ENCODE data around the gene STEAP3. TPM values are rescaled to one million over a fixed set of nuclear protein-coding genes. Genes with fewer than 3 reads are reported as not detected.

STEAP3 gene
- total RNA-seq, 2 experiments from 2014 or later = 0.14 to 0.16 TPM

DNA sequence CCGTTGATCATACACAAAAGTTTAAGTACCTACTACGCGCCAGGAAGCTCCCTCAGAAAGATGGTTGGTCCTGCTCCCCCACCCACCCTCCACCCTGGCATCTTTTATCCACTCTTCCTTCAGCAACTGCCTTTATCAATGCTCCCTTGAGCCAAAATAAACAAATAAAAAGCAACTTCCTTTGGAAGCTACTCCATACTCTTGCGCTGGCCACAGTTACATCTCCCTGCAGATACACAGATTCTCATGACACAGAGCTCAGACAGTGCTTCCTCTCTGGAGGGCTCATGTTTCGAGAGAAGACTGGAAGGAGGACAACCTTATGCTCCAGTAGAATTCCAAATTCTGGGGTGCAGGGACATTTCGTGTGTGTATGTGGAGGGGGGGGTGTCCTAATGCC lies 3.8 kb upstream of the STEAP3 start:
- Mint-ChIP-seq H3K4me3 (no peak overlapping the region), H3K9me3 (ENCODE audit: low read depth) (no peaks in the 10 kb centered on the region), H3K4me1 (no peaks in the 10 kb centered on the region), H3K27ac (no peak overlapping the region), H3K27me3 (peaks cover 30% of the 10 kb centered on the region), H3K36me3 (ENCODE audit: low read depth) (no peaks in the 10 kb centered on the region)
- CTCF ChIA-PET = no interaction called here
- no peak for DNase-seq
- intact Hi-C loops (cut with DNase I, micrococcal nuclease) = no loop called here
- POLR2A ChIA-PET = no interaction called here
- ATAC-seq = no peak

DNA sequence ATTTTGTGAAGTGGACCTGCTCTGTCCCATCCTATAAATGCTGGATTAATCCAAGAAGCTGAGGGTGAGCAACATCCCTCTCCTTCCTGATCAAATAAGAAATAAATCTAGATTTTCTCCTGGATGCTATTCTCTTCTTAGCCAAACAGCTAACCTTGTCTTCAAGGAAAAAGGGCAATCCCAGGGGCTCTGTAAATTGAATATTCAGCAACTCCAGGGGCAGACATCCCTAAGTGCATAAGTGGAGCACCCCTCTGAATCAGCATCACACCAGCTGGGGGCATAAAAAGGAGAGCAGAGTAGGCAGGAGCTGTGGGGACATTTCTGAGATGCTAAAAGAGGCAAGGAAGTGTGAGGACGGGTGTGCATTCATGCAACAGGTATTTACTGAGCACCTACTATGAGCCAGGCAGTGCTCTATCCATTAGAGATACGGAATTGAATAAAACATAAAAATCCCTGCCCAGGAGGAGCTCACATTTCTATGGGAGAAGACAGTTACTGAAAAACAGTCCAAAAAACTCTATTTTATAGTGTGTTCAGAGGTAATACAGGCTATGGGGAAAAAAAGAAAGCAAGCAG lies 2.8 kb upstream of the STEAP3 start:
- intact Hi-C loops (cut with DNase I, micrococcal nuclease) = no loop called here
- DNase-seq (no peak), ATAC-seq (no peak)
- Mint-ChIP-seq H3K36me3 (ENCODE audit: low read depth) (no peaks in the 10 kb centered on the region), H3K9me3 (ENCODE audit: low read depth) (no peaks in the 10 kb centered on the region), H3K4me1 (no peaks in the 10 kb centered on the region), H3K27ac (no peak overlapping the region), H3K27me3 (peaks cover 34% of the 10 kb centered on the region), H3K4me3 (no peak overlapping the region)
- ChIA-PET POLR2A (no interaction called here), CTCF (no interaction called here)

DNA sequence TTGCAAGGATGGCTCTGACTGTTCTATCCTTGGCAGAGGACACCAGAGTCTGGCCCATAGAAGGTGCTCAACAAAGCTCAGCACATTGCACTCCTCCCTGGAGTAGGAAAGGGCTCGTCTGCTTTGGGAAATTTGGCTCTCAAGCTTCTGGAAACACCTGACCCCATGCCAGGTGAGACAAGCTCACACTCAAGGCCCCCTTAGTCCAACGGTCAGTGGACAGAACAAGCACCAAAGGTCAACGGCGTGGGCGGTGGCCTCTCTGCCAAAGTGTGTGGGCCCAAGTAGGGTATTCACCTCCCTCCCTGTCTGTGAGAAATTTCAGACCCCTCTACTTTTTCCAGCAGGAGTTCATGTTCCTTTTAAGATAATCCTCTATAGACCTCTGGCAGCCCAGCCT lies 2.0 kb upstream of the STEAP3 start:
- Mint-ChIP-seq H3K36me3 (ENCODE audit: low read depth) (no peaks in the 10 kb centered on the region), H3K27ac (no peak overlapping the region), H3K9me3 (ENCODE audit: low read depth) (no peaks in the 10 kb centered on the region), H3K27me3 (peaks cover 38% of the 10 kb centered on the region), H3K4me1 (no peaks in the 10 kb centered on the region), H3K4me3 (no peak overlapping the region)
- no peak for DNase-seq
- ChIA-PET POLR2A (no interaction called here), CTCF (interaction anchor here (0.6 to 0.9 kb wide), 2 partner anchors 67 to 70 kb away, joined by 3 to 4 read pairs; no protein-coding TSS in a partner anchor)
- no peak for ATAC-seq
- intact Hi-C loops (cut with DNase I, micrococcal nuclease) = no loop called here

DNA sequence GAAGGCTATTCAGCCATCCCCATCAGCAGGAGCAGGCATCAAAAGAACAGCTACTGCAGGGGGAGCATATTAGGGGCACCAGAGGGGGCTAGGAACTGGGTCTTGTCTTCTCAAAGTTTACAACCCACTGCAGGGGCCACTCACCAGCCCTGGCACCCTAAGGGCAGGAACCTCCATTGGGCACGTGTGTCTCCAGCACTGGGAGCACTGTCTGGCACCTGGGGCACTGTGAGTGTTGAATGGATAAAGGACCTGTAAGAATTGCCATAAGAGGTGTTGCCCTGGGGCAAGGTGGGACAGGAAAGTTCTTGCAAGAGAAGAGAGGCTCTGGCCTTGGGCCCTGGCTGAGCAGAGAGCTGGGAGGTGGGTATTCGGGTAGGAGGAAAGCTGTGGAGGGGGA lies 1.4 kb upstream of the STEAP3 start:
- H3K4me1 Mint-ChIP-seq = no peaks in the 10 kb centered on the region
- POLR2A ChIA-PET = interaction anchor here (0.7 kb wide), 1 partner anchor 31 kb away, joined by 3 read pairs; no protein-coding TSS in a partner anchor
- no peaks in the 10 kb centered on the region for H3K9me3 Mint-ChIP-seq (ENCODE audit: low read depth)
- CTCF ChIA-PET = interaction anchor here (0.6 to 0.9 kb wide), 2 partner anchors 68 to 69 kb away, joined by 3 to 4 read pairs; no protein-coding TSS in a partner anchor
- H3K27me3 Mint-ChIP-seq = peaks cover 38% of the 10 kb centered on the region
- ATAC-seq (no peak), DNase-seq (no peak)
- intact Hi-C loops (cut with DNase I, micrococcal nuclease) = no loop called here
- no peak overlapping the region for H3K27ac Mint-ChIP-seq
- no peaks in the 10 kb centered on the region for H3K36me3 Mint-ChIP-seq (ENCODE audit: low read depth)
- no peak overlapping the region for H3K4me3 Mint-ChIP-seq

DNA sequence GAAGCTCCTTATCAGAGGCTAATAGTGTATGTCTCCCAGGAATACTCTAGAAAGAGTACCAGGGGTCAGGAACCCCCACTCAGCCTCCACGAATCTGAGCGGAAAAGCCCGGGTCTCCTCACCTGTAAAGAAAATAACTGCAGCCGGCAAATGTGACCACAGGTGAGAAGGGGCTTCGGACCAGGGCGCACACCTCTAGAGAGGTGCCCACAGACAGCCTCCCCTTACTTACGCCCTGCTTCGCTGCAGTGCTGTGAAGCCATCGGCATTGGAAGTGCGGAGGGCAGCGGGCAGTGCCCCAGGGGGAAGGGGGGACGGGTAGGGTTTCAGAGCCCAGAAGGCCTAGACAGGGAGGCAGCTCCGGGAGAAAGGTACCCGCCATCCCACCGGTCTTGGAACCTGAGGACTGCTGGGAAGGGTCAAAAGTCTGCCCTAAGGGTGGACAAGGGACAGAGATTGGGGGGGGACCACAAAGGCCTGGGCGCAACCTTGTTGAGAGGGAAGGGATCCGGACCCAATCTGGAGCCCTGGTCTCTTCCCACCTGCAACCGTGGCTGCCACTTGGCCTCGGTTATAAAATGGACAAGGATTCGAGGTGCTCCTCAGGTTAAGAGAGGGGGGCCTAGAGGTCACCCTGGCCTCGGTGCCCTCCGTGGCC lies 642 bp upstream of the STEAP3 start:
- DNase-seq = no peak
- H3K4me3 Mint-ChIP-seq = no peak overlapping the region

DNA sequence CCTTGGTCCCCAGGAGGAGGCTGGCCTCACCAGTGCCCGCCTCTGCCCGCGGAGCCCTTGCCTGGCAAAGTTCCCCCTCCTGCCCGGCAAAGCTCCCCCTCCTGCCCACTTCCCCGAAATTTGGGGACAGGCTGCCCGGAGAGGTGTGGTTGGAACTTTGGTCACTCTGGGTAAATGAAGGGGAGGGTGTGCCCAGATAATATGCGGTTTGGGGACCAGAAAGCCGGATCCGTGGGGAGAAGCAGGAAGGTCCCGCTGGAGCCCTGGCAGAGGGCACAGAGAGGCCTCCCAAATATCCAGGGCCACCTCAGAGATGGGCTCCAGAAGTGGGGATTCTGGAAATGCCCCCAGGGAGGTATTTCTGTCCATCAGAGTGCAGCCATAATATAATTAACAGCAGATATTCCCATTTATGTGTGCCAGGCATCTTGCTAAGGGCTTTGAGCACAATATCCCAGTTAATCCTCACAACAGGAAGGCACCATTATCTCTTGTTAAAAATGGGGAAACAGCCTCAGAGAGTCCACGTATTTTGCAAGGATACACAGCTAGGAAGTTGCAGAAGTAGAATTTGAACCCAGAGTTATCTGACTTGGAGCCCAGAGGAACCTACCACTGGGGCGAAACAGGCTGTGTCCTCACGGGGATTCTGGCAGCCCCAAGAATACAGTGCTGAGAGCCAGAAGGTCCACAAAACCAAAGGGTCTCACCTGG lies 914 bp downstream of the STEAP3 start:
- POLR2A ChIA-PET = no interaction called here
- Mint-ChIP-seq H3K36me3 (ENCODE audit: low read depth) (no peaks in the 10 kb centered on the region), H3K27ac (no peak overlapping the region), H3K27me3 (peaks cover 36% of the 10 kb centered on the region), H3K9me3 (ENCODE audit: low read depth) (no peaks in the 10 kb centered on the region), H3K4me1 (no peaks in the 10 kb centered on the region), H3K4me3 (no peak overlapping the region)
- CTCF ChIA-PET = no interaction called here
- no peak for DNase-seq
- no peak for ATAC-seq
- intact Hi-C loops (cut with DNase I, micrococcal nuclease) = no loop called here

More for the DNA sequence above, 642 bp upstream of the STEAP3 start:
- POLR2A ChIA-PET = no interaction called here
- Mint-ChIP-seq H3K27ac (no peak overlapping the region), H3K27me3 (peaks cover 38% of the 10 kb centered on the region), H3K9me3 (ENCODE audit: low read depth) (no peaks in the 10 kb centered on the region), H3K4me1 (no peaks in the 10 kb centered on the region), H3K36me3 (ENCODE audit: low read depth) (no peaks in the 10 kb centered on the region)
- no peak for ATAC-seq
- intact Hi-C loops (cut with DNase I, micrococcal nuclease) = no loop called here
- CTCF ChIA-PET = no interaction called here

DNA sequence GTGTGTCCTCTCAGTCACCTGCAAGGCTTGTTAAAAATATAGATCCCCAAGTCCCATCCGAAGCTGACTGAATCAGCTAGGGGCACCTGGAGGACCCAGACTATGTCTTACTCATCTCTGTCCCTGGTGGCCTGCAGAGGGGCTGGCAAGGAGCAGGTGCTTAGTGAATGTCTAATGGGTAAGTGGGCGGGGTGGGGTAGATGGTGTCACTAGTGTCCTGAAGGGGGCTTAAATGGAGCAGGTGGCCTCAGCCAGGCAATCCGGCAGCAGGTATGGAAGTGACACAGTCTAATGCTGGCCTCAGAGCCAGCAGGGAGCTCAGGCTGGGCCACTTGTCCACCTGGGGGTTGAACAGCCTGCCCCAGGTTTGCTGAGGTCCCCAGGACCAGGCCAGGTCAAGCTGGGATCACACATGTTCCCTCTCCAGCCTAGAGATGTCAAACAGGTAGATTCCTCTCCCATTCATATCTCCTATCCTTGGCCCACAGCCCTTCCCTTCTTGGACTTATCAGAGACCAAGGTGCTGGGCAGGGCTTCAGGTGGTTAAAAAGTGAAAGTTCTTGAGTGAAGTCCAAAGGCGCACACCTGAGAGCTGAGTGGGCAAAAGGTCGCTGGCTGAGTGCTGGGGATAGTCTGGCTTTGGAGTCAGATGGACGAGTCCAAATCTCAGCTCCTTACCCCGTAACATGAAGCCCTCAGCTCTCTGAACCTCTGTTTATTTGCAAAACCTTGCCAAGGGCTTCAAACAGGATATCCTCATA lies 1.7 kb downstream of the STEAP3 start:
- no peak for ATAC-seq
- no peak overlapping the region for H3K27ac Mint-ChIP-seq
- no peaks in the 10 kb centered on the region for H3K9me3 Mint-ChIP-seq (ENCODE audit: low read depth)
- intact Hi-C loops (cut with DNase I, micrococcal nuclease) = no loop called here
- CTCF ChIA-PET = interaction anchor here (0.6 to 0.8 kb wide), 3 partner anchors 38 to 524 kb away, joined by 3 read pairs; no protein-coding TSS in a partner anchor
- peaks cover 32% of the 10 kb centered on the region for H3K27me3 Mint-ChIP-seq
- H3K4me1 Mint-ChIP-seq = no peaks in the 10 kb centered on the region
- no peak for DNase-seq
- H3K36me3 Mint-ChIP-seq (ENCODE audit: low read depth) = no peaks in the 10 kb centered on the region
- H3K4me3 Mint-ChIP-seq = no peak overlapping the region
- POLR2A ChIA-PET = no interaction called here

DNA sequence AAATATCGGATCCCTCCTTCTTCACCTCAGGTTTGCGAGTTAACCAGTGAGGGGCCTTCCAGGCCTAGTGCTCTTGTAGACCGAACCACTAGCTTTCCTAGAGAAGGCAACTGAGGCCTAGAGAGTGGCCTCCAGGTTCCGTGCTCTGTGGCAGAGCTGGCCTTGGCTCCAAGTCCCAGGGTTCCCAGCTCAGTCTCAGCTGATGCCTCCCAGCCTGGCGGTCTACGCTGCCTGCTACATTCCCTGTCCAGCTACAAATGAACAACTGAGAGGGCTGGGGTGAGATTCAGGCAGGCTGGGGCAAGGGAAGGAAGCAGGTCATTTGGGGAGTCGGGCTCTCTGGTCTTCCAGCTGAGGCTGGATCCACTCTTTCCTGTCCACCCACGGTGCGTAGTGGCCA lies 2.3 kb downstream of the STEAP3 start:
- Mint-ChIP-seq H3K4me3 (no peak overlapping the region), H3K36me3 (ENCODE audit: low read depth) (no peaks in the 10 kb centered on the region), H3K4me1 (no peaks in the 10 kb centered on the region), H3K27me3 (peaks cover 28% of the 10 kb centered on the region), H3K27ac (no peak overlapping the region), H3K9me3 (ENCODE audit: low read depth) (no peaks in the 10 kb centered on the region)
- ATAC-seq (no peak), DNase-seq (no peak)
- intact Hi-C loops (cut with DNase I, micrococcal nuclease) = no loop called here
- ChIA-PET CTCF (interaction anchor here (0.5 to 0.8 kb wide), 4 partner anchors 39 to 1122 kb away, joined by 3 read pairs; no protein-coding TSS in a partner anchor), POLR2A (no interaction called here)

DNA sequence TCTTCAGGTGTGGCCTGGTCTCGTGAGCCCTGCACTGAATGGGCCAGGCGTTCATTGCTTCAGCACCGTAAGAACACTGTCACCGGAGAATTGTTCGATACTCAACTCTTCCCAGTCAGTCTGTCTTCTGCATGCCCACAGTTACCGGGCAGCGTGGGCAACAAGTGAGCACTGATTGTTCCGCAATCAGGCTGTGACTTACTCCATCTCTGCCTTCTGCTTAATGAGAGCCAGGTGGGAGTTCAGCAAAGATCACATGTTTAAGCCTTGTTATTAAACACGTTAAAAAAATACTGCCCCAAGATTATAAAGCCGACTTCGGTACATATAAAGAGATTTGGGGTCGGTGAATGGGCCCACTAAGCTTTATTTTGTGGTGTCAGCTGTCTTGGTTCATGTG lies 3.7 kb downstream of the STEAP3 start:
- intact Hi-C loops (cut with DNase I, micrococcal nuclease) = no loop called here
- ChIA-PET CTCF (no interaction called here), POLR2A (no interaction called here)
- ATAC-seq (no peak), DNase-seq (no peak)
- Mint-ChIP-seq H3K4me3 (no peak overlapping the region), H3K27ac (no peak overlapping the region), H3K9me3 (ENCODE audit: low read depth) (no peaks in the 10 kb centered on the region), H3K27me3 (peaks cover 16% of the 10 kb centered on the region), H3K36me3 (ENCODE audit: low read depth) (no peaks in the 10 kb centered on the region), H3K4me1 (peaks cover 2% of the 10 kb centered on the region)

DNA sequence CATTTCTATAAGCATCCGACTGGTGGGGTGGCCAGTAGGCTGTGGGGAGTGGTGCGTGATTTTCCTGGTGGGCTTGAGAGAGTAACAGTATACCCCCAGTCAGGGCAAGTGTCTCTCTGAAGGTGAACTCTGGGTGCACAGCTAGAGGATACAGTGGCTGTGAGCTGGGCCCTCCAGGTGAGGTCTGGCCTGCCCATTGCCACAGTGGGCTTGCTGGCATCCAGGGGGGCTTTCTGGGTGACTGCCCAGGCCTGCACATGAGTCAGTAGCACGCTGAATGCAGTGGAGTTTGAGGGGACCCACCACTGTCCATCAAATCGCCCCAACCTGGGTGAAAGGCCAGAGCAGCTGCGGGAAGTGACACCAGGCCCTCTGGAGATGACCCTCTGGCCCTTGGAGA lies 4.5 kb downstream of the STEAP3 start:
- intact Hi-C loops (cut with DNase I, micrococcal nuclease) = no loop called here
- ATAC-seq (no peak), DNase-seq (no peak)
- CTCF ChIA-PET = interaction anchor here (1.0 kb wide), 1 partner anchor 38 kb away, joined by 3 read pairs; no protein-coding TSS in a partner anchor
- H3K27ac Mint-ChIP-seq = no peak overlapping the region
- H3K4me1 Mint-ChIP-seq = peaks cover 5% of the 10 kb centered on the region
- no peaks in the 10 kb centered on the region for H3K36me3 Mint-ChIP-seq (ENCODE audit: low read depth)
- POLR2A ChIA-PET = no interaction called here
- H3K9me3 Mint-ChIP-seq (ENCODE audit: low read depth) = no peaks in the 10 kb centered on the region
- H3K27me3 Mint-ChIP-seq = peaks cover 12% of the 10 kb centered on the region
- H3K4me3 Mint-ChIP-seq = no peak overlapping the region

DNA sequence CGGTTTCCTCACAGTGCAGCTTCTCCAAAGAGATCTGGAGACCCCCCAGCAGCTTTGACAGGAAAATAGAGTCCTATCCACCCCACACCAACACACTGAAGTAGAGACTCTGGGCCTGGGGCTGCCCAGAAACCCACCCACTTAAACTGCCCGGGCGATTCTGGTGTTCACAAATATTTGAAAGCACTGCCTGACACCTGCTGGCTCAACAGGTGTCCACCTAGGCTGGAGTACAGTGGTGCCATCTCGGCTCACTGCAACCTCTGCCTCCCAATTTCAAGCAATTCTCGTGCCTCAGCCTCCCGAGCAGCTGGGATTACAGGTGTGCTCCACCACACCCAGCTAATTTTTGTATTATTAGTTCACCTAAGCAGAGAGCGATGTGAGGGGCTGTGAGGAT lies 5.3 kb downstream of the STEAP3 start:
- no peak for ATAC-seq
- ChIA-PET POLR2A (no interaction called here), CTCF (interaction anchor here (1.0 kb wide), 1 partner anchor 37 kb away, joined by 3 read pairs; no protein-coding TSS in a partner anchor)
- intact Hi-C loops (cut with DNase I, micrococcal nuclease) = no loop called here
- H3K36me3 Mint-ChIP-seq (ENCODE audit: low read depth) = no peaks in the 10 kb centered on the region
- no peak overlapping the region for H3K4me3 Mint-ChIP-seq
- peaks cover 12% of the 10 kb centered on the region for H3K27me3 Mint-ChIP-seq
- no peak overlapping the region for H3K27ac Mint-ChIP-seq
- DNase-seq = no peak
- H3K9me3 Mint-ChIP-seq (ENCODE audit: low read depth) = no peaks in the 10 kb centered on the region
- H3K4me1 Mint-ChIP-seq = peaks cover 8% of the 10 kb centered on the region

Data from activated CD4-positive, alpha-beta T cell treated with anti-CD3 and anti-CD28 coated beads for 36 hours (primary cell).